Tibial artery (tissue), 4 donors: Measurements from ENCODE around the gene POLE.

Experiments used
- DNase-seq, 2 donors: peaks; one replicate each; pipeline ENCODE4 v3.0.0-alpha.2; 2019
- H3K27ac ChIP-seq, 2 donors: fragments of 200-600 bp; sonication (generic) in 1 of 2; 1 replicate in 1 of 2; 2 replicates in 1 of 2; pipeline ENCODE4 v1.5.1; 2018 to 2019; ENCODE audit warnings: mild to moderate bottlenecking in 1 of 2
- H3K27me3 ChIP-seq, 2 donors: fragments of 200-600 bp; sonication (generic) in 1 of 2; one replicate each; pipeline versions ENCODE4 v1.5.1 to v1.6.0; 2016 to 2019
- H3K36me3 ChIP-seq, 3 donors: fragments of 200-600 bp; sonication (generic) in 2 of 3; one replicate each; pipeline ENCODE4 v1.5.1; 2016 to 2019; ENCODE audit warnings: mild to moderate bottlenecking in 2 of 3
- H3K4me1 ChIP-seq, 4 donors: fragments of 200-600 bp; sonication (generic) in 2 of 4; 1 replicate in 3 of 4; 2 replicates in 1 of 4; pipeline ENCODE4 v1.5.1; 2016 to 2019
- H3K4me3 ChIP-seq, 2 donors: fragments of 200-600 bp; sonication (generic) in 1 of 2; 1 replicate in 1 of 2; 2 replicates in 1 of 2; pipeline ENCODE4 v1.5.1; 2018 to 2019; ENCODE audit warnings: mild to moderate bottlenecking in 2 of 2
- H3K9me3 ChIP-seq, 3 donors: fragments of 200-600 bp; sonication (generic) in 1 of 3; one replicate each; pipeline ENCODE4 v1.5.1; 2016 to 2019
- CTCF ChIP-seq, 2 experiments: fragments of 200-600 bp in 1 of 2; fragments of 450-650 bp in 1 of 2; IDR thresholded peaks; one replicate each; pipeline ENCODE4 v1.5.1; 2017 to 2019; ENCODE audit warnings: antibody characterized with exemption in 2 of 2, mild to moderate bottlenecking in 1 of 2, moderate library complexity in 1 of 2
- intact Hi-C: fragments of 100-400 bp; cut with DNase I; formaldehyde crosslinking; loops from one replicate; pipeline ENCODE4 v1.15.0; 2023; ENCODE audit warnings: low total_unique reads

The POLE gene

GRCh38 chr12:132717011-132717410 is 29.9 kb upstream of the POLE start:
- Histone ChIP-seq H3K27ac (no peak overlapping the region), H3K4me1 (peaks cover 0 to 5% (median 3%) of the 10 kb centered on the region in 4 donors), H3K36me3 (peaks cover 54 to 68% (median 66%) of the 10 kb centered on the region in 3 donors), H3K27me3 (no peaks in the 10 kb centered on the region), H3K4me3 (no peak overlapping the region), H3K9me3 (no peaks in the 10 kb centered on the region)
- TF ChIP-seq CTCF (IDR thresholded peaks at IDR 0.05) = no peak
- intact Hi-C loops = loop anchor here (10.0 kb wide), 1 partner anchor 48 kb away; the partner anchor contains the start of gene ANKLE2
- no peak for DNase-seq

- DNase-seq = no peak
- TF ChIP-seq CTCF (IDR thresholded peaks at IDR 0.05) = no peak
- no peak overlapping the region for H3K4me3 ChIP-seq
- intact Hi-C loops = loop anchor here (10.0 kb wide), 1 partner anchor 48 kb away; the partner anchor contains the start of gene ANKLE2
- H3K27ac ChIP-seq = no peak overlapping the region
- H3K27me3 ChIP-seq = no peaks in the 10 kb centered on the region
- peaks cover 48 to 62% (median 61%) of the 10 kb centered on the region in 3 donors for H3K36me3 ChIP-seq
- peaks cover 0 to 12% (median 10%) of the 10 kb centered on the region in 4 donors for H3K4me1 ChIP-seq
- no peaks in the 10 kb centered on the region for H3K9me3 ChIP-seq
These were observed 29.2 kb upstream of the POLE start for GRCh38 chr12:132716356-132716755.

- peaks cover 43 to 57% (median 56%) of the 10 kb centered on the region in 3 donors for H3K36me3 ChIP-seq
- no peaks in the 10 kb centered on the region for H3K27me3 ChIP-seq
- H3K27ac ChIP-seq = no peak overlapping the region
- intact Hi-C loops = loop anchor here (10.0 kb wide), 1 partner anchor 49 kb away; the partner anchor contains the start of gene ANKLE2
- no peak for TF ChIP-seq CTCF (IDR thresholded peaks at IDR 0.05)
- H3K9me3 ChIP-seq = no peaks in the 10 kb centered on the region
- peaks cover 0 to 14% (median 10%) of the 10 kb centered on the region in 4 donors for H3K4me1 ChIP-seq
- no peak for DNase-seq
- H3K4me3 ChIP-seq = no peak overlapping the region
These were observed 28.7 kb upstream of the POLE start for GRCh38 chr12:132715874-132716273.

- TF ChIP-seq CTCF (IDR thresholded peaks at IDR 0.05) = no peak
- intact Hi-C loops = loop anchor here (10.0 kb wide), 1 partner anchor 52 kb away; the partner anchor contains the start of gene ANKLE2
- no peaks in the 10 kb centered on the region for H3K9me3 ChIP-seq
- H3K4me1 ChIP-seq = peaks cover 0 to 22% (median 16%) of the 10 kb centered on the region in 4 donors
- H3K36me3 ChIP-seq = peaks cover 23 to 36% (median 33%) of the 10 kb centered on the region in 3 donors
- no peaks in the 10 kb centered on the region for H3K27me3 ChIP-seq
- H3K4me3 ChIP-seq = no peak overlapping the region
- no peak for DNase-seq
- H3K27ac ChIP-seq = no peak overlapping the region
These were observed 26.0 kb upstream of the POLE start for GRCh38 chr12:132713123-132713522.

GRCh38 chr12:132711080-132711843 is 24.1 kb upstream of the POLE start:
- H3K4me1 ChIP-seq = peaks cover 0 to 22% (median 16%) of the 10 kb centered on the region in 4 donors
- peak overlapping the region; percentile 79 to 97 for H3K4me3 ChIP-seq
- no peaks in the 10 kb centered on the region for H3K9me3 ChIP-seq
- no peak for TF ChIP-seq CTCF (IDR thresholded peaks at IDR 0.05)
- H3K36me3 ChIP-seq = peaks cover 7 to 18% (median 14%) of the 10 kb centered on the region in 3 donors
- H3K27me3 ChIP-seq = no peaks in the 10 kb centered on the region
- peak overlapping the region; percentile 26 to 64 for H3K27ac ChIP-seq
- intact Hi-C loops = loop anchor here (2.0 to 10.0 kb wide), 2 partner anchors 24 to 54 kb away; partner anchors contain the start of genes ANKLE2, POLE and PXMP2
- no peak for DNase-seq
